PC-9 (cell line): ENCODE data around the gene LGALS12. TPM values are rescaled to one million over a fixed set of nuclear protein-coding genes. Genes with fewer than 3 reads are reported as not detected.
"Not testable (repeated sequence)": the region's sequence is repeated elsewhere in the genome, so short reads cannot be mapped to it uniquely, and the experiment has no call there.

Experiments used
- BruUV-seq: library from RNA; stranded (reverse); fragments of 400-500 nt; replicated peaks from 2 replicates; lab custom pipeline; 2021; lab: Mats Ljungman, UMichigan
- CTCF ChIA-PET: fragments of 300-600 bp; sonication (Branson Sonifier 250); formaldehyde crosslinking; loops from one replicate; lab custom pipeline; 2022; ENCODE audit warnings: antibody characterized with exemption; lab: Charles Lee
- POLR2A ChIA-PET: fragments of 300-600 bp; sonication (Branson Sonifier 250); formaldehyde crosslinking; loops from one replicate; lab custom pipeline; 2022; ENCODE audit warnings: antibody characterized with exemption; ENCODE audit not compliant: unreplicated experiment; lab: Charles Lee
- DNase-seq, 2 experiments: peaks; one replicate each; pipeline versions ENCODE4 v3.0.0 to v3.0.0-alpha.2; 2015 to 2022; ENCODE audit warnings: mixed read lengths in 1 of 2
- H2AFZ ChIP-seq: fragments of 200-600 bp; sonication (generic); 2 replicates; pipeline ENCODE4 v1.8.1; 2017; ENCODE audit warnings: antibody characterized with exemption
- H3F3A ChIP-seq: fragments of 200-600 bp; sonication (generic); 2 replicates; pipeline ENCODE4 v1.8.1; 2017; ENCODE audit warnings: antibody characterized with exemption, mild to moderate bottlenecking, low read depth; ENCODE audit not compliant: insufficient read depth
- H3K27ac ChIP-seq: fragments of 200-600 bp; sonication (generic); 2 replicates; pipeline ENCODE4 v1.6.1; 2016; ENCODE audit warnings: mixed run types
- H3K27me3 ChIP-seq: fragments of 200-600 bp; sonication (generic); 2 replicates; pipeline ENCODE4 v1.6.1; 2016; ENCODE audit warnings: low read depth, mixed run types; ENCODE audit not compliant: insufficient read depth
- H3K36me3 ChIP-seq: fragments of 200-600 bp; sonication (generic); 2 replicates; pipeline ENCODE4 v1.6.1; 2016; ENCODE audit warnings: low read depth, mixed run types
- H3K4me1 ChIP-seq: fragments of 200-600 bp; sonication (generic); replicated peaks from 2 replicates; pipeline ENCODE4 v1.6.1; 2016; ENCODE audit warnings: mixed run types; ENCODE audit not compliant: insufficient read depth
- H3K4me2 ChIP-seq: fragments of 200-600 bp; sonication (generic); 2 replicates; pipeline ENCODE4 v1.6.1; 2017; ENCODE audit warnings: mixed run types
- H3K4me3 ChIP-seq: fragments of 200-600 bp; sonication (generic); 2 replicates; pipeline ENCODE4 v1.6.1; 2016; ENCODE audit warnings: mixed run types
- H3K79me2 ChIP-seq: fragments of 200-600 bp; sonication (generic); 2 replicates; pipeline ENCODE4 v1.6.1; 2017; ENCODE audit warnings: low read depth, mixed run types
- H3K9me2 ChIP-seq: fragments of 200-600 bp; sonication (generic); 2 replicates; pipeline ENCODE4 v1.8.1; 2017; ENCODE audit warnings: mild to moderate bottlenecking; ENCODE audit not compliant: insufficient read depth
- H3K9me3 ChIP-seq: fragments of 200-600 bp; sonication (generic); 2 replicates; pipeline ENCODE4 v1.8.1; 2016; ENCODE audit warnings: low read depth; ENCODE audit not compliant: insufficient read depth
- H4K20me1 ChIP-seq: fragments of 200-600 bp; sonication (generic); 2 replicates; pipeline ENCODE4 v1.8.1; 2017; ENCODE audit not compliant: insufficient read depth
- EZH2 ChIP-seq: fragments of 200-600 bp; sonication (generic); IDR thresholded peaks from 2 replicates; pipeline ENCODE4 v1.8.0; 2017; ENCODE audit warnings: antibody characterized with exemption, low read depth
- intact Hi-C: fragments of 100-400 bp; cut with micrococcal nuclease; formaldehyde crosslinking; loops from one replicate; pipeline ENCODE4 v1.10.0; 2022; ENCODE audit not compliant: unreplicated experiment
- total RNA-seq: library from RNA; stranded (reverse); gene quantifications from 2 replicates; pipeline ENCODE4 v1.2.3, GENCODE V29; 2021
- TF ChIP-seq, protein P1 (sequence below): fragments of 200-600 bp; sonication (generic); conservative IDR thresholded peaks from 2 replicates; pipeline ENCODE4 v1.6.1; 2017; ENCODE audit warnings: mixed run types, antibody characterized with exemption, mild to moderate bottlenecking, moderate library complexity

Gene LGALS12
- total RNA-seq, 1 experiment from 2014 or later = not detected

- no peaks in the 10 kb centered on the region for H3K36me3 ChIP-seq
- BruUV-seq = no TSS peak
- no peaks in the 10 kb centered on the region for H3K4me1 ChIP-seq
- no peak overlapping the region for H2AFZ ChIP-seq
- no peak overlapping the region for H3K4me2 ChIP-seq
- CTCF ChIA-PET = no interaction called here
- H3K27me3 ChIP-seq = no peaks in the 10 kb centered on the region
- TF ChIP-seq, protein P1, sequence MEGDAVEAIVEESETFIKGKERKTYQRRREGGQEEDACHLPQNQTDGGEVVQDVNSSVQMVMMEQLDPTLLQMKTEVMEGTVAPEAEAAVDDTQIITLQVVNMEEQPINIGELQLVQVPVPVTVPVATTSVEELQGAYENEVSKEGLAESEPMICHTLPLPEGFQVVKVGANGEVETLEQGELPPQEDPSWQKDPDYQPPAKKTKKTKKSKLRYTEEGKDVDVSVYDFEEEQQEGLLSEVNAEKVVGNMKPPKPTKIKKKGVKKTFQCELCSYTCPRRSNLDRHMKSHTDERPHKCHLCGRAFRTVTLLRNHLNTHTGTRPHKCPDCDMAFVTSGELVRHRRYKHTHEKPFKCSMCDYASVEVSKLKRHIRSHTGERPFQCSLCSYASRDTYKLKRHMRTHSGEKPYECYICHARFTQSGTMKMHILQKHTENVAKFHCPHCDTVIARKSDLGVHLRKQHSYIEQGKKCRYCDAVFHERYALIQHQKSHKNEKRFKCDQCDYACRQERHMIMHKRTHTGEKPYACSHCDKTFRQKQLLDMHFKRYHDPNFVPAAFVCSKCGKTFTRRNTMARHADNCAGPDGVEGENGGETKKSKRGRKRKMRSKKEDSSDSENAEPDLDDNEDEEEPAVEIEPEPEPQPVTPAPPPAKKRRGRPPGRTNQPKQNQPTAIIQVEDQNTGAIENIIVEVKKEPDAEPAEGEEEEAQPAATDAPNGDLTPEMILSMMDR = no peak
- no peak for TF ChIP-seq EZH2
- H3K9me2 ChIP-seq = no peaks in the 10 kb centered on the region
- intact Hi-C loops = no loop called here
- no peaks in the 10 kb centered on the region for H3F3A ChIP-seq
- H3K9me3 ChIP-seq = no peaks in the 10 kb centered on the region
- no peaks in the 10 kb centered on the region for H3K79me2 ChIP-seq
- H3K27ac ChIP-seq = no peak overlapping the region
- H4K20me1 ChIP-seq = no peaks in the 10 kb centered on the region
- no peak overlapping the region for H3K4me3 ChIP-seq
- DNase-seq = no peak
- POLR2A ChIA-PET = no interaction called here
Observed at GRCh38 chr11:63549411-63549810, 43.5 kb downstream of the LGALS12 start.

DNA sequence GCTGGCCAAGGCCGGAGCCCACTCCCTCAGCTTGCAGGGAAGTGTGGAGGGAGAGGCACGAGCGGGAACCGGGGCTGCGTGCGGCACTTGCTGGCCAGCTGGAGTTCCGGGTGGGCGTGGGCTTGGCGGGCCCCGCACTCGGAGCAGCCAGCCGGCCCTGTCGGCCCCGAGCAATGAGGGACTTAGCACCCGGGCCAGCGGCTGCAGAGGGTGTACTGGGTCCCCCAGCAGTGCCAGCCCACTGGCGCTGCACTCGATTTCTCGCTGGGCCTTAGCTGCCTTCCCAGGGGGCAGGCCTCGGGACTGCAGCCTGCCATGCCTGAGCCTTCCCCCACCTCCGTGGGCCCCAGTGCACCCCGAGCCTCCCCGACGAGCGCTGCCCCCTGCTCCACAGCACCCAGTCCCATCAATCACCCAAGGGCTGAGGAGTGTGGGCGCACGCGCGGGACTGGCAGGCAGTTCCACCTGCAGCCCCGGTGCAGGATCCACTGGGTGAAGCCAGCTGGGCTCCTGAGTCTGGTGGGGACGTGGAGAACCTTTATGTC lies 44.3 kb downstream of the LGALS12 start:
- H3K9me3 ChIP-seq, H3K27me3 ChIP-seq, H3K4me3 ChIP-seq, BruUV-seq, H3K27ac ChIP-seq, DNase-seq, H3K9me2 ChIP-seq, H3K4me2 ChIP-seq, H4K20me1 ChIP-seq, H3K4me1 ChIP-seq, H3K36me3 ChIP-seq, H3F3A ChIP-seq, POLR2A ChIA-PET, H3K79me2 ChIP-seq, CTCF ChIA-PET, H2AFZ ChIP-seq, intact Hi-C loops: not testable (repeated sequence)

DNA sequence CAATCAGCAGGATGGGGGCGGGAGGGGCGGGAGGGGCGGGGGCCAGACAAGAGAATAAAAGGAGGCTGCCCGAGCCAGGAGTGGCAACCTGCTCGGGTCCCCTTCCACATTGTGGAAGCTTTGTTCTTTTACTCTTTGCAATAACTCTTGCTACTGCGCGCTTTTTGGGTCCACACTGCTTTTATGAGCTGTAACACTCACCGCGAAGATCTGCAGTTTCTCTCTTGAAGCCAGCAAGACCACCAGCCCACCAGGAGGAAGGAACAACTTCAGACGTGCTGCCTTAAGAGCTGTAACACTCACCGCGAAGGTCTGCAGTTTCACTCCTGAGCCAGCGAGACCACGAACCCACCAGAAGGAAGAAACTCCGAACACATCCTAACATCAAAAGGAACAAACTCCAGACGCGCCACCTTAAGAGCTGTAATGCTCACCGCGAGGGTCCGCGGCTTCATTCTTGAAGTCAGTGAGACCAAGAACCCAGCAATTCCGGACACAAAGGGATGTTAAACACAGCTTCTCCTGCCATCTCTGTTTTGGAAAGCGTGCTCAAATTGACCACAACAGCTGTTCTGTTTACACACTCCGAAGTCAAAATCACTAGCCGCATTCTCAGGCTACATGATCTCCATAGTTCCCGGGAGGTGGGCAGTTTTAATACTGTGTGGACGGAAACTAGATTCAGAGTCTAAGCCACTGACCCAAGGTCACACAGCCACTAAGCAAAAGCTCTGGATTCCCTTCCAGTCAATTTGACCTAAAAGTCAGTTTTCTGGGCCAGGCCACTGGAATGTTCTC lies 45.4 kb downstream of the LGALS12 start:
- no peaks in the 10 kb centered on the region for H4K20me1 ChIP-seq
- BruUV-seq = TSS peak; percentile 49
- H3F3A ChIP-seq = no peaks in the 10 kb centered on the region
- no peaks in the 10 kb centered on the region for H3K79me2 ChIP-seq
- H3K27ac ChIP-seq = no peak overlapping the region
- intact Hi-C loops = no loop called here
- H3K27me3 ChIP-seq = no peaks in the 10 kb centered on the region
- H3K4me1 ChIP-seq = no peaks in the 10 kb centered on the region
- no peaks in the 10 kb centered on the region for H3K9me3 ChIP-seq
- no peak for TF ChIP-seq EZH2
- TF ChIP-seq, protein P1 = no peak
- H3K4me3 ChIP-seq = no peak overlapping the region
- CTCF ChIA-PET = interaction anchor here (0.6 kb wide), 1 partner anchor 71 kb away, joined by 3 read pairs; no protein-coding TSS in a partner anchor
- no peaks in the 10 kb centered on the region for H3K36me3 ChIP-seq
- H2AFZ ChIP-seq = no peak overlapping the region
- H3K4me2 ChIP-seq = no peak overlapping the region
- no peak for DNase-seq
- no peaks in the 10 kb centered on the region for H3K9me2 ChIP-seq
- POLR2A ChIA-PET = interaction anchor here (0.6 to 1.8 kb wide), 3 partner anchors 15 to 64 kb away, joined by 3 to 6 read pairs (median 5); partner anchors contain the start of gene PLAAT4
